ENCODE measurements around the gene CDK6.

DNA sequence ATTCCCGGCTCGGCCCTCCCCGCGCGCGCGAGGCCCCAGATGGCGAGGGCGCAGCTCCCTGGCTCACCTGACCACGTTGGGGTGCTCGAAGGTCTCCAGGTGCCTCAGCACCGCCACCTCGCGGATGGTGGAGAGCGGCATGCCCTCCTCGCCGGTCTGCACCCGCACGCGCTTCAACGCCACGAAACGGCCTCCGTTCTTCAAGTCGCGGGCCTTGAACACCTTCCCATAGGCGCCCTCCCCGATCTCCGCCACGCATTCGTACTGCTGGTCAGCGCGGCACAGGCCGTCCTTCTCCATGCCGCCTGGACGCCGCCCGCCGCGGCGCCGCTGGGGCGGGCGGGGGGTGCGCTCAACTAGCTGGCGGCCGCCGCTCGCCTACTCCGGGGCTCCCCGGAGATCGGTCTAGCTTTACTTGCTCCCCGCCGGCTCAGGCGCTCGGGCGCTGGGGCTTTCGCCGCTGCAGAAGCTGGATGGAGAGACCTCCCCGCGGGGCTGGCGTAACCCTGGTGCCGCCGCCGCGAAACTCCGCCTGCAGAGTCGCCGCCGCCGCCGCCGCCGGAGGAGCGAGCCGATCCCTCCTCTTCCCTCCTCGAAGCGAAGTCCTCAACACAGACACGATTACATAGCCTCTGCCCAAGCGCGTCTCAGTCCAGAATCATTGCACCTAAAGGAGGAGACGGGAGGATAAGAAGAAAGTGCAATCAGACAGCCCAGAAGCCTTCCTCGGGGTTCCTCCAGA is 3.2 kb downstream of the CDK6 start:
- TF ChIP-seq EZH2 (IDR thresholded peaks at IDR 0.05): peak; percentile 57
- TF ChIP-seq, protein P1, sequence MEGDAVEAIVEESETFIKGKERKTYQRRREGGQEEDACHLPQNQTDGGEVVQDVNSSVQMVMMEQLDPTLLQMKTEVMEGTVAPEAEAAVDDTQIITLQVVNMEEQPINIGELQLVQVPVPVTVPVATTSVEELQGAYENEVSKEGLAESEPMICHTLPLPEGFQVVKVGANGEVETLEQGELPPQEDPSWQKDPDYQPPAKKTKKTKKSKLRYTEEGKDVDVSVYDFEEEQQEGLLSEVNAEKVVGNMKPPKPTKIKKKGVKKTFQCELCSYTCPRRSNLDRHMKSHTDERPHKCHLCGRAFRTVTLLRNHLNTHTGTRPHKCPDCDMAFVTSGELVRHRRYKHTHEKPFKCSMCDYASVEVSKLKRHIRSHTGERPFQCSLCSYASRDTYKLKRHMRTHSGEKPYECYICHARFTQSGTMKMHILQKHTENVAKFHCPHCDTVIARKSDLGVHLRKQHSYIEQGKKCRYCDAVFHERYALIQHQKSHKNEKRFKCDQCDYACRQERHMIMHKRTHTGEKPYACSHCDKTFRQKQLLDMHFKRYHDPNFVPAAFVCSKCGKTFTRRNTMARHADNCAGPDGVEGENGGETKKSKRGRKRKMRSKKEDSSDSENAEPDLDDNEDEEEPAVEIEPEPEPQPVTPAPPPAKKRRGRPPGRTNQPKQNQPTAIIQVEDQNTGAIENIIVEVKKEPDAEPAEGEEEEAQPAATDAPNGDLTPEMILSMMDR (IDR thresholded peaks at IDR 0.05): peak; percentile 74

Measured in neural progenitor cell (in vitro differentiated cells).